Measurements from ENCODE around the gene CCR6.
"Not testable (repeated sequence)": the region's sequence is repeated elsewhere in the genome, so short reads cannot be mapped to it uniquely, and the experiment has no call there.

CCR6 gene

DNA sequence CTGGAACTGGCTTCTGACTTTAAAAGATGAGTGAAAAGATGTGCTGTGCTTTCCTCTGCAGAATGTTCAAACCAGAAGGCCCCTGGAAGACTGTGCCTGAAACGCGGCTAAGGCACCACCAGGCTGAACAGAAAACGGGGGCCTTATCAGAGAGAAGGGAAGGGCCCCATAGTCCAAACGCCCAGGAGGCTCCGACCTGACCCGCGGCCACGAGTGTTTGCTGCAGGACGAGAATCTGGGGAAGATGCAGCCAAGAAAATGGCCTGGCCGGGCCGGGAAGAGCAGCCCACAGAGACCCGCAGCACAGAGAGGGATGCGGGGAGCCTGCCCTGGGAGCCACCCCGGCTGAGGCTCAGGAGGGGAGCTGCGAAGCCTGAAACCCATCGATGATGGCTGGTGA, 45.4 kb downstream of the CCR6 start:
- DNase-seq (ENCODE audit: low read depth in 2 of 2) = not testable (repeated sequence)

DNA sequence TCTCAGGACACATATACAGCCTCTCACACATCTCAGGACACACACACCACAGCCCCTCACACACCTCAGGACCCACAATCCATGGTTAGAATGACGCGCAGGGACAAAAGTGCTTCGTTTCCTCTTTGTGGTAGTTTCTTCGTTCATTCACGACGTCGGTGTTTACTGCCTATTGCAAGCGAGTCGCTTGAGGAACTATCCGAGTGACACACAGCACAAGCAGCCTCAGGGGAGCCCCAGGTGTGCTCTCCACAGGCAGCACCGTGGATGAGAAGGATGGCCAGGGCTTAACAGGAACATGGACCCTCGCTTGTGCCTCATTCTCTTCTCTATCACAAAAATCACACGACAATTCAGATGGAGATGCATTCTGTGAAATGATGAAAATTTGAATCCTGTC, 47.0 kb downstream of the CCR6 start:
- DNase-seq (ENCODE audit: low read depth in 2 of 2) = not testable (repeated sequence)

GRCh38 chr6:167171300-167171699, 48.4 kb downstream of the CCR6 start:
- not testable (repeated sequence) for DNase-seq (ENCODE audit: low read depth in 2 of 2)

DNA sequence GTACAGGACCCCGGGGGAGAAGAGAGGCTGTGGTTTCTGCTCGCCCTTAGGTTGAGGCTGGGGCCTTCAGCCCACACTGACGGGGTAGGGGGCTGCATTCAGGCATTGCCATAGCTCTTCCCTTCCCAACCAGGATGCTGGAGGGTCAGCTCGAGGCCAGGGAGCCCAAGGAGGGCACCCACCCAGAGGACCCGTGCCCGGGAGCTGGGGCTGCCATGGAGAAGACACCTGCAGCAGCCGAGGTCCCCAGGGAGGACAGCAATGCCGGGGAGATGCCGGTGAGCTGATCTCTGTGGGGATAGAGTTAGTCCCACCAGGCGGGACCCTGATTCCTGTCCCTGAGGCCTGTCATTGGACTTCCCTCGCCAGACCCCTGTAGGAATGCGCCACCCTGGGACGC, 49.1 kb downstream of the CCR6 start:
- DNase-seq (ENCODE audit: low read depth in 2 of 2) = not testable (repeated sequence)

DNA sequence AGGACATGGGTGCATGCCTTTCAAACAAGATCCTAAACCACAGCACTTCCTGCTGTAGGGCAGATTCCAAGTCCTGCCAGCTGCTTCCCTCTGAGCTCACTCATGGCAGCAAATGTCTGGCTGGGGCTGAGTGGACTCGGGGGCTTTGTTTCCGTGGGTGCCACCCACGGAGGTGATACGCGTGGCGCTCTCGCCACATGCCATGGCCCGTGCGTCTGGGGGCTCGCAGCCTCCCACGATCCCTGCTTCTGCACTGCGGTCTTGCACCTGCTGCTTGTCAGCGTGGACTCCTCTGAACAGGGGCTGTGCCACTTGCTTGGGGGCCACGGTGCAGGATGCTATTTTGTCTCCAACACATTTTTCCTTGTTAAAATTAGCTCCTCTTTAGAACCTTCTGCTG, 54.4 kb downstream of the CCR6 start:
- DNase-seq (ENCODE audit: low read depth in 2 of 2) = not testable (repeated sequence)

GRCh38 chr6:167178896-167179655, 56.2 kb downstream of the CCR6 start:
- not testable (repeated sequence) for DNase-seq (ENCODE audit: low read depth in 2 of 2)

DNA sequence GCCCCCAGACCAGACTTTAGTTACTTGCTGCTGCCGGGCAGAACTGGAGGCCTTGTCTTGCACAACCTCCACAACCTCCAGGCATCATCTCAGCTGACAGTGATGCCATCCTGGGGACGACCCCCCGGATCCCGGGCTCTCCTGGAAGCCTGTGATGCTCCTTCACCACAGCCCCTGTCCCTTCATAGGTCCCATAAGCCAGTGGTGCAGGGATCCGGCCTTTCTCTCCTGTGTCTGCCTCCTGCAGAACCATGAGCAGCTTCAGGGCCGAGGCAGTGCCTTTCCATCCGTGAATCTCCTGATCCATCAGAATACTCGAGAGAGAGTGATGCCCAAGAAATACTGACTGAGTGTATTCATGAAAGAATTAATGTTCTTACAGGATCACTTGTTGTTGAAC, 57.2 kb downstream of the CCR6 start:
- not testable (repeated sequence) for DNase-seq (ENCODE audit: low read depth in 2 of 2)

GRCh38 chr6:167181351-167181750, 58.5 kb downstream of the CCR6 start:
- not testable (repeated sequence) for DNase-seq (ENCODE audit: low read depth in 2 of 2)

DNA sequence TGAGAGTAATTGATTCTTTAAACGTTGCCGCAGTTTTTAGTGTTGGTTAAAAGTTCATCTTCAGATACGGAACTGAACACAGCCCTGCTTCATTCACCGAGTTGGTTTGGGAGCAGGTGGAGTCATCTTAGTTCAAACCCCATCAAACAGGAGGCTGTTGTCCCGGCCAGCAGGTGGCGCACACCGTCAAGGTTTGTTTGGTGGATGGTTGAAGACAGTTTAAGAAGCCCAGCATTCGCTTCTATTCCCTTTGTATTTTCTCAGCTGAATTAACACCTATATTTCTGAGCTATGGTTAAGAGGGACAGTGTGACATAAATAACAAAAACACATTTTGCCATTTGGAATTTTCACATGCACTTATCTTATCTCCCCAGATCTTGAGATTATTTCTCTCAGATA, 60.0 kb downstream of the CCR6 start:
- not testable (repeated sequence) for DNase-seq (ENCODE audit: low read depth in 2 of 2)

DNA sequence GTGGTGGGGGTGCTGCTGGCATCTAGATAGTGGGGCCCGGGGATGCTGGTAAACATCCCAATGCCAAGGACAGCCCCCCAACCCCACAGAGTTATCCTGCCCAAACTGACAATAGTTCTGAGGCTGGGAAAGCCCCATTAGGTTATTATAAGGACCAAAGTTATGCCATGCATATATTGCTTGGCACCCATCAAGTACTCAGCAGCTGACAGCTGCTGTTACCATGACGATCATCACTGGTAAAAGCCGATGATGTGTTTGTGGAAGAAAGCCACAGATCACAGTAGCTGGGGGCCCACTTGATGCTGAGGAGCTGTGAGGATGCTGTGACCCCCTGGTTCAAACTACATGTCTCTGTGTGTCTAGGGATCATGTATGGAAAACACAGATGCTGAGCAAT, 62.2 kb downstream of the CCR6 start:
- DNase-seq (ENCODE audit: low read depth in 2 of 2) = not testable (repeated sequence)

DNA sequence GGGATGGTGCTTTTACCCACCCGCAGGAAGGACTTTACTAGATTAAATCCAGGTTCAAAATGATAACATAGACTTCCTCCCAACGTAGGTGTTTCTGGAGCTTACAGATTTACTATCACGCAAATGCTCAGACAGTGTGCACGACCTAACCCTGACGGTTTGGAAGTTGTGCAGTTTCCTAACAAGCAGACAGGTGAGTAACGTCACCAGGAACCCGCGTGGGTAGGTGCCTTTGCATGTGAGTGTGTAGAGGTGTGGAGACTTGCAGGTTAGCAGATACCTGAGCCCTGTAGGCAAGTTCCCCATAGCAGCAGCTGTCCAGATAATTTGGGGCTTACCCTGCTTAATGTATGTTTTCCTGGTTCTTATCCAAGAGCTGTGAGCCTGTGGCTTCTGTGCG, 64.4 kb downstream of the CCR6 start:
- not testable (repeated sequence) for DNase-seq (ENCODE audit: low read depth in 2 of 2)

Data from stimulated activated CD8-positive, alpha-beta memory T cell treated with anti-CD3 and anti-CD28 coated beads, Interleukin-2, amount 100 ng/mL, for 48 hours (primary cell).